ENCODE data around the gene EID3. TPM values are rescaled to one million over a fixed set of nuclear protein-coding genes. Genes with fewer than 3 reads are reported as not detected.

EID3 gene
- total and polyA plus RNA-seq, 2 of the 8 experiments (the other 6 are each of a cell fraction or from before 2014, with no cell fraction given), result 1.2 to 2.8 TPM

DNA sequence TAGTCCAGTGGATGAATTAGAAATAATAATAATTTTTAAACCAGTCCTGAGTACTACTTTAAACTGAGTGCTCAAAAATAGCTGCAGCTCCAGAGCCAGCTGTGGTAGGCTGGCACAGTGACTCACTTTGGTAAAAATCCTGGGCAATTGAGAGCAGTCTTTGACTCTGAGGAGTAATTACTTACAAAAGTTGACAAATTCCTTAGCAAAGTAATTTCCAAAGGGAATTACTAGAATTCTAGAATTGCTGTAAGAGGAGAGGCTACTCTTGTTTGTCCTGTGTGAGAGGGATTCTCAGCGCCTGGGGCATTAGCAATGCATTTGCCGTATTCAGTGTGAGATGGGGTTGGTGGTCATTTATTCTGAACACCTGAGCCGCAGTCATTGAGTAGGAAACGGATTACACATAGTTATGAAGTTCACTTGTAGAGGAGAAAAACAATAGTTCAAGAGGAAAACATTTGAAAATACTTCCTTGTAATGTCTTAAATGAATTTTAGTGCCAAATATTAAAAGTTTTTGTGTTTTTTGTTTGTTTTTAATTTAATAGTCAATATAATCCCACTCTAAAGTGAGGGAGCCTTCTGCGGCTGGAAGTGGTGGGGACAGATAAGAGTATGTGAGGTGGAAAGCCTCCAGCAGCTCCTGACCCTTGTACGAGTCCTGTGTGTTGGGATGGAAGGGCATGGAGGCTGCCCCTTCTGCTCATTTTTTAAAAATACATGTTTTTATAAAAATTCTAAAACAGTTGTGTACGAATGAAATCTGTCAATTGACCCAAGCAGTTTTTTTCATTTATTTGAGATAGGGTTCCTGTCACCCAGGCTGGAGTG, 41.9 kb downstream of the EID3 start (continued):
- TF ChIP-seq, protein P1, sequence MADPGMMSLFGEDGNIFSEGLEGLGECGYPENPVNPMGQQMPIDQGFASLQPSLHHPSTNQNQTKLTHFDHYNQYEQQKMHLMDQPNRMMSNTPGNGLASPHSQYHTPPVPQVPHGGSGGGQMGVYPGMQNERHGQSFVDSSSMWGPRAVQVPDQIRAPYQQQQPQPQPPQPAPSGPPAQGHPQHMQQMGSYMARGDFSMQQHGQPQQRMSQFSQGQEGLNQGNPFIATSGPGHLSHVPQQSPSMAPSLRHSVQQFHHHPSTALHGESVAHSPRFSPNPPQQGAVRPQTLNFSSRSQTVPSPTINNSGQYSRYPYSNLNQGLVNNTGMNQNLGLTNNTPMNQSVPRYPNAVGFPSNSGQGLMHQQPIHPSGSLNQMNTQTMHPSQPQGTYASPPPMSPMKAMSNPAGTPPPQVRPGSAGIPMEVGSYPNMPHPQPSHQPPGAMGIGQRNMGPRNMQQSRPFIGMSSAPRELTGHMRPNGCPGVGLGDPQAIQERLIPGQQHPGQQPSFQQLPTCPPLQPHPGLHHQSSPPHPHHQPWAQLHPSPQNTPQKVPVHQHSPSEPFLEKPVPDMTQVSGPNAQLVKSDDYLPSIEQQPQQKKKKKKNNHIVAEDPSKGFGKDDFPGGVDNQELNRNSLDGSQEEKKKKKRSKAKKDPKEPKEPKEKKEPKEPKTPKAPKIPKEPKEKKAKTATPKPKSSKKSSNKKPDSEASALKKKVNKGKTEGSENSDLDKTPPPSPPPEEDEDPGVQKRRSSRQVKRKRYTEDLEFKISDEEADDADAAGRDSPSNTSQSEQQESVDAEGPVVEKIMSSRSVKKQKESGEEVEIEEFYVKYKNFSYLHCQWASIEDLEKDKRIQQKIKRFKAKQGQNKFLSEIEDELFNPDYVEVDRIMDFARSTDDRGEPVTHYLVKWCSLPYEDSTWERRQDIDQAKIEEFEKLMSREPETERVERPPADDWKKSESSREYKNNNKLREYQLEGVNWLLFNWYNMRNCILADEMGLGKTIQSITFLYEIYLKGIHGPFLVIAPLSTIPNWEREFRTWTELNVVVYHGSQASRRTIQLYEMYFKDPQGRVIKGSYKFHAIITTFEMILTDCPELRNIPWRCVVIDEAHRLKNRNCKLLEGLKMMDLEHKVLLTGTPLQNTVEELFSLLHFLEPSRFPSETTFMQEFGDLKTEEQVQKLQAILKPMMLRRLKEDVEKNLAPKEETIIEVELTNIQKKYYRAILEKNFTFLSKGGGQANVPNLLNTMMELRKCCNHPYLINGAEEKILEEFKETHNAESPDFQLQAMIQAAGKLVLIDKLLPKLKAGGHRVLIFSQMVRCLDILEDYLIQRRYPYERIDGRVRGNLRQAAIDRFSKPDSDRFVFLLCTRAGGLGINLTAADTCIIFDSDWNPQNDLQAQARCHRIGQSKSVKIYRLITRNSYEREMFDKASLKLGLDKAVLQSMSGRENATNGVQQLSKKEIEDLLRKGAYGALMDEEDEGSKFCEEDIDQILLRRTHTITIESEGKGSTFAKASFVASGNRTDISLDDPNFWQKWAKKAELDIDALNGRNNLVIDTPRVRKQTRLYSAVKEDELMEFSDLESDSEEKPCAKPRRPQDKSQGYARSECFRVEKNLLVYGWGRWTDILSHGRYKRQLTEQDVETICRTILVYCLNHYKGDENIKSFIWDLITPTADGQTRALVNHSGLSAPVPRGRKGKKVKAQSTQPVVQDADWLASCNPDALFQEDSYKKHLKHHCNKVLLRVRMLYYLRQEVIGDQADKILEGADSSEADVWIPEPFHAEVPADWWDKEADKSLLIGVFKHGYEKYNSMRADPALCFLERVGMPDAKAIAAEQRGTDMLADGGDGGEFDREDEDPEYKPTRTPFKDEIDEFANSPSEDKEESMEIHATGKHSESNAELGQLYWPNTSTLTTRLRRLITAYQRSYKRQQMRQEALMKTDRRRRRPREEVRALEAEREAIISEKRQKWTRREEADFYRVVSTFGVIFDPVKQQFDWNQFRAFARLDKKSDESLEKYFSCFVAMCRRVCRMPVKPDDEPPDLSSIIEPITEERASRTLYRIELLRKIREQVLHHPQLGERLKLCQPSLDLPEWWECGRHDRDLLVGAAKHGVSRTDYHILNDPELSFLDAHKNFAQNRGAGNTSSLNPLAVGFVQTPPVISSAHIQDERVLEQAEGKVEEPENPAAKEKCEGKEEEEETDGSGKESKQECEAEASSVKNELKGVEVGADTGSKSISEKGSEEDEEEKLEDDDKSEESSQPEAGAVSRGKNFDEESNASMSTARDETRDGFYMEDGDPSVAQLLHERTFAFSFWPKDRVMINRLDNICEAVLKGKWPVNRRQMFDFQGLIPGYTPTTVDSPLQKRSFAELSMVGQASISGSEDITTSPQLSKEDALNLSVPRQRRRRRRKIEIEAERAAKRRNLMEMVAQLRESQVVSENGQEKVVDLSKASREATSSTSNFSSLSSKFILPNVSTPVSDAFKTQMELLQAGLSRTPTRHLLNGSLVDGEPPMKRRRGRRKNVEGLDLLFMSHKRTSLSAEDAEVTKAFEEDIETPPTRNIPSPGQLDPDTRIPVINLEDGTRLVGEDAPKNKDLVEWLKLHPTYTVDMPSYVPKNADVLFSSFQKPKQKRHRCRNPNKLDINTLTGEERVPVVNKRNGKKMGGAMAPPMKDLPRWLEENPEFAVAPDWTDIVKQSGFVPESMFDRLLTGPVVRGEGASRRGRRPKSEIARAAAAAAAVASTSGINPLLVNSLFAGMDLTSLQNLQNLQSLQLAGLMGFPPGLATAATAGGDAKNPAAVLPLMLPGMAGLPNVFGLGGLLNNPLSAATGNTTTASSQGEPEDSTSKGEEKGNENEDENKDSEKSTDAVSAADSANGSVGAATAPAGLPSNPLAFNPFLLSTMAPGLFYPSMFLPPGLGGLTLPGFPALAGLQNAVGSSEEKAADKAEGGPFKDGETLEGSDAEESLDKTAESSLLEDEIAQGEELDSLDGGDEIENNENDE (IDR thresholded peaks at IDR 0.05; ENCODE audit: insufficient replicate concordance, low read length), result no peak
- TF ChIP-seq TAF1 (IDR thresholded peaks at IDR 0.05; ENCODE audit: low read depth, low read length) (no peak), NANOG (IDR thresholded peaks at IDR 0.05; ENCODE audit: insufficient read depth, low read depth, low read length, poor library complexity, severe bottlenecking) (no peak), BACH1 (IDR thresholded peaks at IDR 0.05; ENCODE audit: low read length) (no peak), FOSL1 (IDR thresholded peaks at IDR 0.05; ENCODE audit: insufficient read depth, low read depth, low read length) (no peak), SP2 (IDR thresholded peaks at IDR 0.05; ENCODE audit: low read length) (no peak), ASH2L (IDR thresholded peaks at IDR 0.05; ENCODE audit: low read length) (no peak)
- TF ChIP-seq, protein P2, sequence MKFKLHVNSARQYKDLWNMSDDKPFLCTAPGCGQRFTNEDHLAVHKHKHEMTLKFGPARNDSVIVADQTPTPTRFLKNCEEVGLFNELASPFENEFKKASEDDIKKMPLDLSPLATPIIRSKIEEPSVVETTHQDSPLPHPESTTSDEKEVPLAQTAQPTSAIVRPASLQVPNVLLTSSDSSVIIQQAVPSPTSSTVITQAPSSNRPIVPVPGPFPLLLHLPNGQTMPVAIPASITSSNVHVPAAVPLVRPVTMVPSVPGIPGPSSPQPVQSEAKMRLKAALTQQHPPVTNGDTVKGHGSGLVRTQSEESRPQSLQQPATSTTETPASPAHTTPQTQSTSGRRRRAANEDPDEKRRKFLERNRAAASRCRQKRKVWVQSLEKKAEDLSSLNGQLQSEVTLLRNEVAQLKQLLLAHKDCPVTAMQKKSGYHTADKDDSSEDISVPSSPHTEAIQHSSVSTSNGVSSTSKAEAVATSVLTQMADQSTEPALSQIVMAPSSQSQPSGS (IDR thresholded peaks at IDR 0.05; ENCODE audit: low read length), result no peak
